Measurements from ENCODE around the gene UBR2. TPM values are rescaled to one million over a fixed set of nuclear protein-coding genes. Genes with fewer than 3 reads are reported as not detected.

The UBR2 gene
- total RNA-seq, 1 experiment from 2014 or later = 28.4 TPM

- Histone ChIP-seq H3K4me3 (ENCODE audit: low read length) (no peak overlapping the region), H3K27ac (ENCODE audit: low read length) (no peak overlapping the region), H3K79me2 (ENCODE audit: low read length) (no peaks in the 10 kb centered on the region), H3K9me2 (replicated peaks; ENCODE audit: insufficient read depth, low read length) (no peaks in the 10 kb centered on the region), H3K9me3 (ENCODE audit: low read length) (no peaks in the 10 kb centered on the region), H3K9ac (ENCODE audit: low read length) (no peak overlapping the region), H4K20me1 (ENCODE audit: insufficient read depth, low read depth, low read length) (no peaks in the 10 kb centered on the region), H3K4me2 (ENCODE audit: low read depth, low read length, poor library complexity, severe bottlenecking) (no peak overlapping the region), H3K4me1 (ENCODE audit: low read length) (no peaks in the 10 kb centered on the region), H3K36me3 (ENCODE audit: insufficient read depth, low read length) (peaks cover 46% of the 10 kb centered on the region), H3K27me3 (ENCODE audit: low read length) (no peaks in the 10 kb centered on the region), H2AFZ (ENCODE audit: low read length) (no peak overlapping the region)
- DNase-seq = no peak
These were observed 51.7 kb downstream of the UBR2 start for GRCh38 chr6:42615518-42615917.

- Histone ChIP-seq H3K79me2 (ENCODE audit: low read length) (no peaks in the 10 kb centered on the region), H3K4me3 (ENCODE audit: low read length) (no peak overlapping the region), H3K9ac (ENCODE audit: low read length) (no peak overlapping the region), H2AFZ (ENCODE audit: low read length) (no peak overlapping the region), H3K9me3 (ENCODE audit: low read length) (no peaks in the 10 kb centered on the region), H3K9me2 (replicated peaks; ENCODE audit: insufficient read depth, low read length) (no peaks in the 10 kb centered on the region), H4K20me1 (ENCODE audit: insufficient read depth, low read depth, low read length) (no peaks in the 10 kb centered on the region), H3K36me3 (ENCODE audit: insufficient read depth, low read length) (peaks cover 46% of the 10 kb centered on the region), H3K27ac (ENCODE audit: low read length) (no peak overlapping the region), H3K27me3 (ENCODE audit: low read length) (no peaks in the 10 kb centered on the region), H3K4me2 (ENCODE audit: low read depth, low read length, poor library complexity, severe bottlenecking) (no peak overlapping the region), H3K4me1 (ENCODE audit: low read length) (no peaks in the 10 kb centered on the region)
- DNase-seq = no peak
These were observed 52.9 kb downstream of the UBR2 start for GRCh38 chr6:42616716-42617115.

DNA sequence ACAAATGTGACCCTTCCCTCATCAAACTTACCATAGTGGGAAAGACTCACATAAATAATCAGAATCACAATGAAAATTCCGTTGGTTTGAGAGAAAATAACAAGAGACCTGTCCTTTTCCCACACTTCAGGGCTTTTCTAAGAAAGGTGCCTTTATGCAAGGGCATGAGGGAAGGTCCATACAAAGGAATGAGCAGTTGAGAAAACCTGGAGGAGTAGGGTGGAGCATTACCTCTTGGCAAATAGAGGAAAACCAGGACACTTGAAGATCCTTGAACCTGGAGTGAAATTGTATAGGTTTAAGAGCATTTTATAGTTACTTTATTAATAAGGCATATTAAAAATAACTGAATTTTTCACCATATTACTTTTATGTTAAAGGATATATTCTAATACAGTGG, 54.3 kb downstream of the UBR2 start:
- Histone ChIP-seq H3K9me3 (ENCODE audit: low read length) (no peaks in the 10 kb centered on the region), H3K4me1 (ENCODE audit: low read length) (no peaks in the 10 kb centered on the region), H3K4me3 (ENCODE audit: low read length) (no peak overlapping the region), H3K9ac (ENCODE audit: low read length) (no peak overlapping the region), H3K9me2 (replicated peaks; ENCODE audit: insufficient read depth, low read length) (no peaks in the 10 kb centered on the region), H3K27me3 (ENCODE audit: low read length) (no peaks in the 10 kb centered on the region), H3K27ac (ENCODE audit: low read length) (no peak overlapping the region), H3K36me3 (ENCODE audit: insufficient read depth, low read length) (peaks cover 42% of the 10 kb centered on the region), H3K79me2 (ENCODE audit: low read length) (peaks cover 1% of the 10 kb centered on the region; the same call in 1 of the 2 replicates), H3K4me2 (ENCODE audit: low read depth, low read length, poor library complexity, severe bottlenecking) (no peak overlapping the region), H4K20me1 (ENCODE audit: insufficient read depth, low read depth, low read length) (no peaks in the 10 kb centered on the region), H2AFZ (ENCODE audit: low read length) (no peak overlapping the region)
- DNase-seq = no peak

GRCh38 chr6:42618686-42619085, 54.9 kb downstream of the UBR2 start:
- no peaks in the 10 kb centered on the region for H3K9me2 ChIP-seq (replicated peaks; ENCODE audit: insufficient read depth, low read length)
- H3K27me3 ChIP-seq (ENCODE audit: low read length) = no peaks in the 10 kb centered on the region
- no peak for DNase-seq
- peaks cover 42% of the 10 kb centered on the region for H3K36me3 ChIP-seq (ENCODE audit: insufficient read depth, low read length)
- no peaks in the 10 kb centered on the region for H3K4me1 ChIP-seq (ENCODE audit: low read length)
- no peak overlapping the region for H3K9ac ChIP-seq (ENCODE audit: low read length)
- H3K4me3 ChIP-seq (ENCODE audit: low read length) = no peak overlapping the region
- H3K27ac ChIP-seq (ENCODE audit: low read length) = no peak overlapping the region
- peaks cover 3% of the 10 kb centered on the region; the same call in 1 of the 2 replicates for H3K79me2 ChIP-seq (ENCODE audit: low read length)
- no peaks in the 10 kb centered on the region for H4K20me1 ChIP-seq (ENCODE audit: insufficient read depth, low read depth, low read length)
- no peak overlapping the region for H2AFZ ChIP-seq (ENCODE audit: low read length)
- H3K9me3 ChIP-seq (ENCODE audit: low read length) = no peaks in the 10 kb centered on the region
- no peak overlapping the region for H3K4me2 ChIP-seq (ENCODE audit: low read depth, low read length, poor library complexity, severe bottlenecking)

- H3K27me3 ChIP-seq (ENCODE audit: low read length) = no peaks in the 10 kb centered on the region
- no peak for DNase-seq
- no peaks in the 10 kb centered on the region for H3K4me1 ChIP-seq (ENCODE audit: low read length)
- no peak overlapping the region for H2AFZ ChIP-seq (ENCODE audit: low read length)
- no peak overlapping the region for H3K4me3 ChIP-seq (ENCODE audit: low read length)
- no peak overlapping the region for H3K9ac ChIP-seq (ENCODE audit: low read length)
- H3K9me2 ChIP-seq (replicated peaks; ENCODE audit: insufficient read depth, low read length) = no peaks in the 10 kb centered on the region
- no peak overlapping the region for H3K4me2 ChIP-seq (ENCODE audit: low read depth, low read length, poor library complexity, severe bottlenecking)
- H3K79me2 ChIP-seq (ENCODE audit: low read length) = peaks cover 12% of the 10 kb centered on the region
- peaks cover 42% of the 10 kb centered on the region for H3K36me3 ChIP-seq (ENCODE audit: insufficient read depth, low read length)
- H3K27ac ChIP-seq (ENCODE audit: low read length) = no peak overlapping the region
- no peaks in the 10 kb centered on the region for H3K9me3 ChIP-seq (ENCODE audit: low read length)
- H4K20me1 ChIP-seq (ENCODE audit: insufficient read depth, low read depth, low read length) = no peaks in the 10 kb centered on the region
These were observed 56.1 kb downstream of the UBR2 start for GRCh38 chr6:42619963-42620362.

- no peak overlapping the region for H2AFZ ChIP-seq (ENCODE audit: low read length)
- H3K4me3 ChIP-seq (ENCODE audit: low read length) = no peak overlapping the region
- peaks cover 28% of the 10 kb centered on the region for H3K79me2 ChIP-seq (ENCODE audit: low read length)
- no peaks in the 10 kb centered on the region for H3K4me1 ChIP-seq (ENCODE audit: low read length)
- no peak for DNase-seq
- H3K4me2 ChIP-seq (ENCODE audit: low read depth, low read length, poor library complexity, severe bottlenecking) = no peak overlapping the region
- H3K27me3 ChIP-seq (ENCODE audit: low read length) = no peaks in the 10 kb centered on the region
- no peak overlapping the region for H3K9ac ChIP-seq (ENCODE audit: low read length)
- H3K36me3 ChIP-seq (ENCODE audit: insufficient read depth, low read length) = peaks cover 15% of the 10 kb centered on the region; the same call in 1 of the 2 replicates
- no peaks in the 10 kb centered on the region for H3K9me2 ChIP-seq (replicated peaks; ENCODE audit: insufficient read depth, low read length)
- H4K20me1 ChIP-seq (ENCODE audit: insufficient read depth, low read depth, low read length) = no peaks in the 10 kb centered on the region
- H3K9me3 ChIP-seq (ENCODE audit: low read length) = no peaks in the 10 kb centered on the region
- H3K27ac ChIP-seq (ENCODE audit: low read length) = no peak overlapping the region
These were observed 60.8 kb downstream of the UBR2 start for GRCh38 chr6:42624601-42625000.

GRCh38 chr6:42627044-42627443, 63.2 kb downstream of the UBR2 start:
- H3K27ac ChIP-seq (ENCODE audit: low read length) = no peak overlapping the region
- no peaks in the 10 kb centered on the region for H3K4me1 ChIP-seq (ENCODE audit: low read length)
- no peaks in the 10 kb centered on the region for H4K20me1 ChIP-seq (ENCODE audit: insufficient read depth, low read depth, low read length)
- H3K4me2 ChIP-seq (ENCODE audit: low read depth, low read length, poor library complexity, severe bottlenecking) = no peak overlapping the region
- no peak overlapping the region for H2AFZ ChIP-seq (ENCODE audit: low read length)
- peaks cover 32% of the 10 kb centered on the region for H3K79me2 ChIP-seq (ENCODE audit: low read length)
- no peak overlapping the region for H3K9ac ChIP-seq (ENCODE audit: low read length)
- no peaks in the 10 kb centered on the region for H3K9me3 ChIP-seq (ENCODE audit: low read length)
- H3K36me3 ChIP-seq (ENCODE audit: insufficient read depth, low read length) = peaks cover 11% of the 10 kb centered on the region; the same call in 1 of the 2 replicates
- H3K4me3 ChIP-seq (ENCODE audit: low read length) = no peak overlapping the region
- no peaks in the 10 kb centered on the region for H3K27me3 ChIP-seq (ENCODE audit: low read length)
- H3K9me2 ChIP-seq (replicated peaks; ENCODE audit: insufficient read depth, low read length) = no peaks in the 10 kb centered on the region
- DNase-seq = no peak

GRCh38 chr6:42627674-42628073, 63.8 kb downstream of the UBR2 start:
- no peaks in the 10 kb centered on the region for H3K4me1 ChIP-seq (ENCODE audit: low read length)
- H3K36me3 ChIP-seq (ENCODE audit: insufficient read depth, low read length) = peaks cover 17% of the 10 kb centered on the region; the same call in 1 of the 2 replicates
- H3K27ac ChIP-seq (ENCODE audit: low read length) = no peak overlapping the region
- no peak overlapping the region for H2AFZ ChIP-seq (ENCODE audit: low read length)
- H3K27me3 ChIP-seq (ENCODE audit: low read length) = no peaks in the 10 kb centered on the region
- peaks cover 32% of the 10 kb centered on the region for H3K79me2 ChIP-seq (ENCODE audit: low read length)
- no peak overlapping the region for H3K4me3 ChIP-seq (ENCODE audit: low read length)
- H3K4me2 ChIP-seq (ENCODE audit: low read depth, low read length, poor library complexity, severe bottlenecking) = no peak overlapping the region
- no peak overlapping the region for H3K9ac ChIP-seq (ENCODE audit: low read length)
- no peaks in the 10 kb centered on the region for H3K9me2 ChIP-seq (replicated peaks; ENCODE audit: insufficient read depth, low read length)
- DNase-seq = no peak
- H4K20me1 ChIP-seq (ENCODE audit: insufficient read depth, low read depth, low read length) = no peaks in the 10 kb centered on the region
- no peaks in the 10 kb centered on the region for H3K9me3 ChIP-seq (ENCODE audit: low read length)

DNA sequence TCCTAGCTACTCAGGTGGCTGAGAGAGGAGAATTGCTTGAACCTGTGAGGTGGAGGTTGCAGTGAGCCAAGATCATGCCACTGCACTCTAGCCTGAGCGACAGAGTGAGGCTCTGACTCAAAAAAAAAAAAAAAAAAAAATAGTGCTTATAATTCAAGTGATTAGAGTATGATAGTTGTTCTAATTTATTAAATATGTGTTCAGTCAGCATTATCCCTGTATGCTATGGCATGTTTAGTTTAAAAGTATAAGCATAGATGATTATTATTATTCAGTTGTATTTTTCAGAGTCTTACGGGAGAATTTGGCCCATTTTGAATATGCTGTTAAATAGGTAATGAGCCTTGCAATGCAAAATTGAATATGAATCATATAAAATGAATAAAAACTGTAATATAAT, 64.8 kb downstream of the UBR2 start:
- Histone ChIP-seq H3K27me3 (ENCODE audit: low read length) (no peaks in the 10 kb centered on the region), H3K4me2 (ENCODE audit: low read depth, low read length, poor library complexity, severe bottlenecking) (no peak overlapping the region), H3K9ac (ENCODE audit: low read length) (no peak overlapping the region), H3K27ac (ENCODE audit: low read length) (no peak overlapping the region), H3K79me2 (ENCODE audit: low read length) (peaks cover 30% of the 10 kb centered on the region), H4K20me1 (ENCODE audit: insufficient read depth, low read depth, low read length) (no peaks in the 10 kb centered on the region), H3K9me3 (ENCODE audit: low read length) (no peaks in the 10 kb centered on the region), H3K36me3 (ENCODE audit: insufficient read depth, low read length) (peaks cover 21% of the 10 kb centered on the region; the same call in 1 of the 2 replicates), H3K9me2 (replicated peaks; ENCODE audit: insufficient read depth, low read length) (no peaks in the 10 kb centered on the region), H3K4me1 (ENCODE audit: low read length) (no peaks in the 10 kb centered on the region), H2AFZ (ENCODE audit: low read length) (no peak overlapping the region), H3K4me3 (ENCODE audit: low read length) (no peak overlapping the region)
- DNase-seq = no peak

Measured in Karpas-422 (cell line).